Left lung (tissue), 10 donors: ENCODE results near the gene ZNF688. TPM values are rescaled to one million over a fixed set of nuclear protein-coding genes. Genes with fewer than 3 reads are reported as not detected.
"Not testable (repeated sequence)": the region's sequence is repeated elsewhere in the genome, so short reads cannot be mapped to it uniquely, and the experiment has no call there.

Experiments used
- ATAC-seq: fragments of 200-7000 bp; cut with Tn5 transposase; one replicate; pipeline ENCODE4 v1.9.1; 2020; ENCODE audit warnings: moderate library complexity
- DNase-seq, 4 donors: peaks; one replicate each; pipeline ENCODE4 v3.0.0-alpha.2; 2013 to 2020
- H3K27ac ChIP-seq, 2 donors: fragments of 200-600 bp; sonication (generic) in 1 of 2; one replicate each; pipeline versions ENCODE4 v1.5.0 to v1.8.0; 2020 to 2021
- H3K27me3 ChIP-seq, 2 donors: fragments of 200-600 bp; sonication (generic) in 1 of 2; one replicate each; pipeline versions ENCODE4 v1.5.0 to v1.8.0; 2020 to 2021
- H3K36me3 ChIP-seq, 2 donors: fragments of 200-600 bp; sonication (generic) in 1 of 2; one replicate each; pipeline versions ENCODE4 v1.5.0 to v1.8.0; 2020 to 2021
- H3K4me1 ChIP-seq, 2 donors: fragments of 200-600 bp; one replicate each; pipeline ENCODE4 v1.8.0; 2021
- H3K4me3 ChIP-seq, 2 donors: fragments of 200-600 bp; sonication (generic) in 1 of 2; one replicate each; pipeline versions ENCODE4 v1.5.0 to v1.8.0; 2020 to 2021; ENCODE audit warnings: mild to moderate bottlenecking in 1 of 2
- H3K9me3 ChIP-seq, 2 donors: fragments of 200-600 bp; sonication (generic) in 1 of 2; one replicate each; pipeline versions ENCODE4 v1.5.0 to v1.8.0; 2020 to 2021
- intact Hi-C, 2 donors: fragments of 100-400 bp; cut with DNase I; formaldehyde crosslinking; loops; one replicate each; pipeline versions ENCODE4 v1.11.2 to v1.14.2; 2022
- polyA plus RNA-seq, 6 donors: library from polyadenylated mRNA; unstranded; fragments of 120-200 nt; gene quantifications; one replicate each; pipeline ENCODE4 v1.2.1, GENCODE V29; 2013; ENCODE audit not compliant: insufficient read length in 6 of 6
- total RNA-seq, 2 donors: library from RNA; stranded (reverse); fragmentation: NEBNext Ultra II Directional; extraction: Animal tissue kit (Norgen Biotek cat#: 25700); gene quantifications; one replicate each; pipeline ENCODE4 v1.2.1, GENCODE V29; 2021
- TF ChIP-seq, protein P1 (sequence below), 2 donors: fragments of 200-600 bp; sonication (generic) in 1 of 2; IDR thresholded peaks; one replicate each; pipeline versions ENCODE4 v1.5.0 to v1.8.0; 2021; ENCODE audit warnings: antibody characterized with exemption in 2 of 2
- donor health status: DM: no; HTN: yes; CAD: no.
- donor health status: DM: no; HTN: no; CAD: no.

ZNF688 gene
- total and polyA plus RNA-seq, 8 donors = 8.9 to 16.4 (median 12.3) TPM

DNA sequence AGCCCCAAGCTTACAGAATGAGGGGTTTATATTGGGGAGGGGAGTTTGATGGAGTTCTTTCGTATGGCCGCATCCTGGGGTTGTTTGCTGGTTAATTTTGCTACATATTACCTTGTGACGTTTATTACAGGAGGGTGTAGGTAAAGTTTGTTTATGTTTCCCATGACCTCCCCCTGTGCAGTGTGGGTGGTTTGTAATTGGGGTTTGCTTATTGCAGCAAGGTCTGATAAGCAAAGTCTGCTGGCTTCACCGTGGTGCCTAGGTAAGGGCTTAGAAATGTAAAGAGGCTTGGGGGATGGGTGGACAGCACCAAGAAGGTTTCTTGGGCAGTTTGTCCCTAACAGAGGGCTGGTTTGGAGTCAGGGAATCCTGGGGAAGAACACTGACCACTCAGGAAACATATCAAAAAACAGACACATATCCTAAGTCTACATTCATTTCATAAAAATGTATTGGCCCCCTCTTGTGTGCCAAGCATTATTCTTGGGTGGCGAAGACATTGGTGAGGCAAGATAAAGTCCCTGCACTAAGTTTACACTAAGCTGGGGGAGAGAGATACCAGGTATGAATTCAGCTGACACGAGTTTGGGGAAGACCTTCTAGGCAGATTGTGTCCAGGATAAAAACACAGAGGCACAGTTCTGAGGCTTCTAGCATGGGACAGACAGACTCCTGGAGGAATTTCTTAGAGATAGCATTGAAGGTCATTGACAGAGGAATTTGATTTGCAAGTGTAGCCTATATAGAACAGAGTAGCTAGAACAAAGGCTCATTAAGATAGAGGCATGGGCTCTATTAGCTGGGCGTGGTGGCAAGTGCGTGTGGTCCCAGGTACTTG, 22.9 kb downstream of the ZNF688 start:
- DNase-seq = no peak
- Histone ChIP-seq H3K4me1 (peaks cover 0 to 28% of the 10 kb centered on the region in 2 donors), H3K27ac (no peak overlapping the region), H3K4me3 (no peak overlapping the region), H3K27me3 (no peaks in the 10 kb centered on the region), H3K36me3 (peaks cover 0 to 4% of the 10 kb centered on the region in 2 donors), H3K9me3 (no peaks in the 10 kb centered on the region)
- TF ChIP-seq, protein P1, sequence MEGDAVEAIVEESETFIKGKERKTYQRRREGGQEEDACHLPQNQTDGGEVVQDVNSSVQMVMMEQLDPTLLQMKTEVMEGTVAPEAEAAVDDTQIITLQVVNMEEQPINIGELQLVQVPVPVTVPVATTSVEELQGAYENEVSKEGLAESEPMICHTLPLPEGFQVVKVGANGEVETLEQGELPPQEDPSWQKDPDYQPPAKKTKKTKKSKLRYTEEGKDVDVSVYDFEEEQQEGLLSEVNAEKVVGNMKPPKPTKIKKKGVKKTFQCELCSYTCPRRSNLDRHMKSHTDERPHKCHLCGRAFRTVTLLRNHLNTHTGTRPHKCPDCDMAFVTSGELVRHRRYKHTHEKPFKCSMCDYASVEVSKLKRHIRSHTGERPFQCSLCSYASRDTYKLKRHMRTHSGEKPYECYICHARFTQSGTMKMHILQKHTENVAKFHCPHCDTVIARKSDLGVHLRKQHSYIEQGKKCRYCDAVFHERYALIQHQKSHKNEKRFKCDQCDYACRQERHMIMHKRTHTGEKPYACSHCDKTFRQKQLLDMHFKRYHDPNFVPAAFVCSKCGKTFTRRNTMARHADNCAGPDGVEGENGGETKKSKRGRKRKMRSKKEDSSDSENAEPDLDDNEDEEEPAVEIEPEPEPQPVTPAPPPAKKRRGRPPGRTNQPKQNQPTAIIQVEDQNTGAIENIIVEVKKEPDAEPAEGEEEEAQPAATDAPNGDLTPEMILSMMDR (IDR thresholded peaks at IDR 0.05) = no peak
- no peak for ATAC-seq
- intact Hi-C loops = no loop called here

GRCh38 chr16:30546115-30546514, 25.4 kb downstream of the ZNF688 start:
- no peaks in the 10 kb centered on the region for H3K36me3 ChIP-seq
- H3K4me3 ChIP-seq = no peak overlapping the region
- H3K27ac ChIP-seq = no peak overlapping the region
- ATAC-seq (peak; percentile 26), DNase-seq (peak in 1 of 4 donors; percentile 24)
- intact Hi-C loops = no loop called here
- no peaks in the 10 kb centered on the region for H3K9me3 ChIP-seq
- TF ChIP-seq, protein P1 (IDR thresholded peaks at IDR 0.05) = no peak
- H3K4me1 ChIP-seq = peaks cover 0 to 9% of the 10 kb centered on the region in 2 donors
- no peaks in the 10 kb centered on the region for H3K27me3 ChIP-seq

- Histone ChIP-seq H3K36me3 (no peaks in the 10 kb centered on the region), H3K27me3 (no peaks in the 10 kb centered on the region), H3K4me3 (no peak overlapping the region), H3K9me3 (no peaks in the 10 kb centered on the region), H3K27ac (no peak overlapping the region), H3K4me1 (peaks cover 0 to 8% of the 10 kb centered on the region in 2 donors)
- DNase-seq (no peak), ATAC-seq (no peak)
- TF ChIP-seq, protein P1 (IDR thresholded peaks at IDR 0.05) = no peak
- intact Hi-C loops = no loop called here
Observed at GRCh38 chr16:30543067-30543466, 28.4 kb downstream of the ZNF688 start.

DNA sequence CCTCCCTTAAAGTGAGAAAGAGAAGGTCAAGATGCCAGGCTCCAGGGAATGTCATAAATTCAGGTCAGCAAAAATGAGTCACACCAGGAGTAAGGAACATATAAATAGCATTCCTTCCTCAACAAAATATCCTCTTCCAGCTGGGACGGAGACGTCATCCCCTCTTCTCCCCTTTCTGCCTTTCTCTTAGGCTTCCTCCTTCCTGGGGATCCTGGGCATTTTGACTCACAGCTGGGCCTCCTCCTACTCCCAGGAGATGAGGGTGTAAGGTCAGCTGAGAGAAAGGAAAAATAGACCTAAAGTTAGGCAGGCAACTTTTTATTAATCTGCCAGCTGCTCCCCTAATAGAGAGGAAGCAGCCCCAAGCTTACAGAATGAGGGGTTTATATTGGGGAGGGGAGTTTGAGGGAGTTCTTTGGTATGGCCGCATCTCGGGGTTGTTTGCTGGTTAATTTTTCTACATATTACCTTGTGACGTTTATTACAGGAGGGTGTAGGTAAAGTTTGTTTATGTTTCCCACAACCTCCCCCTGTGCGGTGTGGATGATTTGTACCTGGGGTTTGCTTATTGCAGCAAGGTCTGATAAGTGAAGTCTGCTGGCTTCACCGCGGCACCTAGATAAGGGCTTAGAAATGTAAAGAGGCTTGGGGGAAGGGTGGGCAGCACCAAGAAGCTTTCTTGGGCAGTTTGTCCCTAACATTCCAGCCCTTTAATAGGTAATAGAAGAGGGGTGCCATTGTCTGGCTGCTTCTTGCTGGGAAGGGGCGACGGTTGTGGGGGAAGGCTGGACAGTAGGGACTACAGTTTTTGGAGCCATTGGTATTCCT, 29.8 kb downstream of the ZNF688 start:
- ATAC-seq (peak; percentile 26), DNase-seq (peak in 2 of 4 donors; percentile 12 to 33)
- no peak overlapping the region for H3K27ac ChIP-seq
- TF ChIP-seq, protein P1 (IDR thresholded peaks at IDR 0.05) = no peak
- H3K27me3 ChIP-seq = no peaks in the 10 kb centered on the region
- intact Hi-C loops = no loop called here
- no peaks in the 10 kb centered on the region for H3K36me3 ChIP-seq
- H3K4me3 ChIP-seq = no peak overlapping the region
- no peaks in the 10 kb centered on the region for H3K9me3 ChIP-seq
- peaks cover 0 to 11% of the 10 kb centered on the region in 2 donors for H3K4me1 ChIP-seq

DNA sequence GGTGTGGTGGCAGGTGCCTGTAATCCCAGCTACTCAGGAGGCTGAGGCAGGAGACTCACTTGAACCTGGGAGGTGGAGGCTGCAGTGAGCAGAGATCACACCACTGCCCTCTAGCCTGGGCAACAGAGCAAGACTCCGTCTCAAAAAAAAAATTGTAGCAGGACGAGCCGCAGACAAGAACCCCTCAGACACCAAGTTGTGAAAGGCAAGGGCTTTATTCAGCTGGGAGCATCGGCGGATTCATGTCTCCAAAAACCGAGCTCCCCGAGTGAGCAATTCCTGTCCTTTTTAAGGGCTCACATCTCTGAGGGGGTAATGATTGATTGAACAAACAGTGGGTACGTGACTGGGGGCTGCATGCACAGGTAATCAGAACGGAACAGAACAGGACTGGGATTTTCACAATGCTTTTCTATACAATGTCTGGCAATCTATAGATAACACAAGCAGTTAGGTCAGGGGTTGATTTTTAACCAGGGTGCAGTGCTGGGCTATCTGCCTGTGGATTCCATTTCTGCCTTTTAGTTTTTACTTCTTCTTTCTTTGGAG, 30.5 kb downstream of the ZNF688 start:
- H3K27ac ChIP-seq, H3K27me3 ChIP-seq, H3K4me3 ChIP-seq, H3K9me3 ChIP-seq, DNase-seq, H3K36me3 ChIP-seq, intact Hi-C loops, ATAC-seq: not testable (repeated sequence)
- H3K4me1 ChIP-seq = peaks cover 3 to 11% of the 10 kb centered on the region in 2 donors

DNA sequence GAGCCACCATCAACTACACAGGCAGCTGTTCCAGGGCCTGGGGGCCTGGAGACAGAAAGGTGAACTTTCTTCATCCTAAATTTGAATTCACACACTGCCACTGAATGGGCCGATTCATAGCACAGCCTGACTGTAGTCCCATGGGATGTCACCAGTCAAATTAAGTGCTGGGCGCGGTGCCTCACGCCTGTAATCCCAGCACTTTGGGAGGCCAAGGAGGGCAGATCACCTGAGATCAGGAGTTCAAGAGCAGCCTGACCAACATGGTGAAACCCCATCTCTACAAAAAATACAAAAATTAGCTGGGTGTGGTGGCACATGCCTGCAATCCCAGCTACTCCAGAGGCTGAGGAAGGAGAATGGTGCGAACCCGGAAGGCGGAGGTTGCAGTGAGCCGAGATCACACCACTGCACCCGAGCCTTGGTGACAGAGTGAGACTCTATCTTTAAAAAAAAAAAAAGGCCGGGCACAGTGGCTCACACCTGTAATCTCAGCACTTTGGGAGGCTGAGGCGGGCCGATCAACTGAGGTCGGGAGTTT, 31.5 kb downstream of the ZNF688 start:
- H3K9me3 ChIP-seq, intact Hi-C loops: not testable (repeated sequence)

More for the DNA sequence above, 31.5 kb downstream of the ZNF688 start:
- H3K27me3 ChIP-seq, H3K36me3 ChIP-seq, H3K27ac ChIP-seq, ATAC-seq, H3K4me3 ChIP-seq: not testable (repeated sequence)
- peak in 1 of 4 donors; percentile 34 for DNase-seq
- peaks cover 5 to 19% of the 10 kb centered on the region in 2 donors for H3K4me1 ChIP-seq
